T-helper 2 cell (primary cell): ENCODE measurements around the gene NYAP1.
"Not testable (repeated sequence)": the region's sequence is repeated elsewhere in the genome, so short reads cannot be mapped to it uniquely, and the experiment has no call there.

Experiments used
- DNase-seq, 5 experiments: peaks; one replicate each; pipeline versions ENCODE4 v3.0.0 to v3.0.0-alpha.2; 2012 to 2022

NYAP1 gene

DNA sequence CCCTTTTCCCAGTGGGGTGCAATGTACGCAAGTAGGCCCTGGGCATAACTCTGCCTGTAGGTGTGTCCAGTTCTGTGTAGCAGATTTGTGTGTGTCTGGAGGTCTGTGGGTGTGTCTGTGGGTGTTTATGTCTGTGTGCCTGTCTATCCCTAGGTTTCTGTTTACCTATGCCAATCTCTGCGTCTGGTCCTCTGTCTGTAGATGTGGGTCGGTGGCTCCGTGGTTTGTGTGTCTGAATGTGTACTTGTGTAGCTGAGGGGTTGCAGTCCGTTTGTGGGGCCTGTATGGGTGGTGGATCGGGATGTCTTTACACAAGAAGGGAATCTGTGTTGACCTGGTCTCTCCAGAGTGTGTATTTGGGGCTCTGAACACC lies 932 bp downstream of the NYAP1 start:
- DNase-seq = no peak

DNA sequence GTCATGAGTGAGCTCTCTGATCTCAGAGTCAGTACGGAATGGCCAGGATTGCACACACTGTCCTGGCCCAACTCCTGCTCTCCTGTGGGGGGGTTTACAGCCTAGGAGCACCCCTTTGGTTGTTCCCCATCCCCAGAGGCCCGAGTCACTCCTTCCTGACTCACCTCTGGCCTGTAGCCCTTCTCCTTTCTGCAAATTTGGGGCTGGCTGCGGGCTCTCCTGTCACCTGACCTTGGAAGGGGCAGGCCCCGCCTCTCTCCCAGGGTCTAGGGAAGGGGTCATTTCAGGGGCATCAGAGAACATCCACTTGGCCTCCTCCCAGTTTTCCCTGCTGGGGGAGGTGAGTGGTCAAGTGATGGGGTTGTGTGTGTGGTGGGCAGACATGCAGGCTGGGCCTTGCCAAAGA lies 1.7 kb downstream of the NYAP1 start:
- DNase-seq = no peak

DNA sequence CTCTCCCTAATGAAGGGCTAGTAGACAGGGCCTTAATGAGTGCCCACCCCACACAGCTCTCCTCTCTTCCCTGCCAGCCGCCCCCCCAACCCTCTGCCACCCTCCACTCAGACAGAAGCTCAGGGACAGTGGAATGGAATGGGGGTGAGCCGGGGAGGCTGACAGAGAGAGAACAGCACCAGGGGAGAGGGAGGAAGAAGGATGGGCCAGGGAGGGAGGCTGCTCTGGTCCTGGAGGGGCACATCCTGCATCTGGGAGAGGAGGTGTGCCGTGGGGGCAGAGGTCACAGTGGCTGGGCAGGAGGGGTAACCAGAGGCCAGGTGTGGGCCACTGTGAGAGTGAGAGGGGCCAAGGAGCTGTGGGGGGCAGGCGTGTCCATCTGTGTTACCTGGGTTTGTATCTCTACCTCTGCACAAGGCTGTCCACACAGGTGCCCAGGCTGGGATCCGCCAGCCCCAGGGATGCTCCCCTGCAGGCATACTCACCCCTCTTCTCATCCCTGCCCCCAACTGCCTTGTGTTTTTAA lies 2.4 kb downstream of the NYAP1 start:
- no peak for DNase-seq

DNA sequence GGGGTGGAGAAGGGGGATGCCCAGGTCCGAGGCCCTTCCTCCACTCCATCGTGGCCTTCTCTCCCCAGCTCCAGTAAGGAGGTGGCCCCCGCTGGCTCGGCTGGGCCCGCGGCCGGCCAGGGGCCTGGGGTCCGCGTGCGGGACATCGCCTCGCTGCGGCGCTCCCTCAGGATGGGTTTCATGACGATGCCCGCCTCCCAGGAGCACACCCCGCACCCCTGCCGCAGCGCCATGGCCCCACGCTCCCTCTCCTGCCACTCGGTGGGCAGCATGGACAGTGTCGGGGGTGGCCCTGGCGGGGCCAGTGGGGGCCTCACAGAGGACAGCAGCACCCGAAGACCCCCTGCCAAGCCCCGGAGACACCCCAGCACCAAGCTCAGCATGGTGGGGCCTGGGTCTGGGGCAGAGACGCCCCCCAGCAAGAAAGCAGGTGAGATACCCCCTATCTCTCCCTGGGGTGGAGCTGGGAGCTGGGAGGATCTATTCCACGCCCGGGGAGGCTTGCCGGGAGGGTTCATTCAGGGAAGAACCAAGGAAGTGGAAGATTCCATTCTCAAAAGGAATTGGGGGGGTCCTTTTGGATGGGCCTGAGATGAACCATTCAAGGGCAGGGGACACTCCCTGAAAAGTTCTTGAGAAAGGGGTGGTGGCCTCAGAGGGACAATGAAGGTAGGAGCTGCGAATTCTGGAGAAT lies 3.2 kb downstream of the NYAP1 start:
- no peak for DNase-seq

- no peak for DNase-seq
Observed at GRCh38 chr7:100488333-100489095, 4.8 kb downstream of the NYAP1 start.

DNA sequence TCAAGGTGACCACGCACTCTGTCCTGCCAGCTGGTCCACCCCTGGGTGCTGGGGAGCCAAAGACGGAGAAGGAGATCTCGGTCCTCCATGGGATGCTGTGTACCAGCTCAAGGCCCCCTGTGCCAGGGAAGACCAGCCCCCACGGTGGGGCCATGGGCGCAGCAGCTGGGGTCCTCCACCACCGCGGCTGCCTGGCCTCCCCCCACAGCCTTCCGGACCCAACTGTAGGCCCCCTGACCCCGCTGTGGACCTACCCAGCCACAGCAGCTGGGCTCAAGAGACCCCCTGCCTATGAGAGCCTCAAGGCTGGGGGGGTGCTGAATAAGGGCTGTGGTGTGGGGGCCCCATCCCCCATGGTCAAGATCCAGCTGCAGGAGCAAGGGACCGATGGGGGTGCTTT lies 5.4 kb downstream of the NYAP1 start:
- DNase-seq = no peak

DNA sequence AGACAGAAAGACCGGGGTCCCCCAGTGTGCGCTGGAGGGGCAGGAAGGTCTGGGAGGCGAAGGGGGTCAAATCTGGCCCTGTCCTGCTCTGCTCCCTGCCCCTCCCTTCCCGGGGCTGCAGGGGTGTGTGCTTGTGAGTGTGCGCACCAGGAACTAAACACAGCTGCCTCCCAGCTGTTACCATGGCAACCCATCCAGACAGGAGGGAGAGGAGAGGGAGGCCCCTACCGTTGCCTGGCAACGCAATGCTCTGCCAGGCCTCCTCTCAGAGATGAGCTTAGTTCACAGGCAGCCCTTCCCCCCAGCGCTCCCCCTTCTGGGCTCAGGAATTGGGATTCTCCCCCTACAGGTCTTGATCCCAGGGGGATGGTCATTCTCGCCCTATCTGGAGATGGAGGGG lies 6.1 kb downstream of the NYAP1 start:
- DNase-seq = peak in 2 of 5 experiments; percentile 29 to 76

- DNase-seq = no peak
Observed at GRCh38 chr7:100490483-100491191, 6.9 kb downstream of the NYAP1 start.

GRCh38 chr7:100491192-100491578 lies 7.5 kb downstream of the NYAP1 start:
- no peak for DNase-seq

DNA sequence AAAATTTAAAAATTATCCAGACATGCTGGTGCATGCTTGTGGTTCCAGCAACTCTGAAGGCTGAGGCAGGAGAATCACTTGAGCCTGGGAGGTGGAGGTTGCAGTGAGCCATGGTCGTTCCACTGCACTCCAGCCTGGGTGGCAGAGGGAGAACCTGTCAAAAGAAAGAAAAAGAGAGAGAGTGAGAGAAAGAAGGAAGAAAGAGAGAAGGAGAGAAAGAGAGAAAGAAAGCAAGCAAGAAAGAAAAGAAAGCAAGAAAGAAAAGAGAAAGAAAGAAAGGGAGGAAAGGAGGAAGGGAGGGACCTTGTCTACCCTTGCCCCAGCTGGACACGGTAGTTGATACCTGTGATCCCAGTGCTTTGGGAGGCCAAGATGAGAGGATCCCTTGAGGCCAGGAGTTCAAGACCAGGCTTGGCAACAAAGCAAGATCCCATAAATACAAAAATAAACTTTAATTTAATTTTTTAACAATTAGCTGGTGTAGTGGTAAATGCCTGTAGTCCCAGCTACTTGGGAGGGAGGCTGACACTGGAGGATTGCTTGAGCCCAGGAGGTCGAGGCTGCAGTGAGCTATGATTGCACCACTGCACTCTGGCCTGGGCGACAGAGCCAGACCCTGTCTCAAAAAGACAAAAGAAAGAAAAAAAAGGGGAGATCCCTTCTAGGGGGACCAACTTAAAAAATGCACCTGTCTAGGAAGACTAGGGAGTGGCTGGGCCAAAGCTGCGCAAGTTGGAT lies 9.2 kb downstream of the NYAP1 start:
- no peak for DNase-seq

DNA sequence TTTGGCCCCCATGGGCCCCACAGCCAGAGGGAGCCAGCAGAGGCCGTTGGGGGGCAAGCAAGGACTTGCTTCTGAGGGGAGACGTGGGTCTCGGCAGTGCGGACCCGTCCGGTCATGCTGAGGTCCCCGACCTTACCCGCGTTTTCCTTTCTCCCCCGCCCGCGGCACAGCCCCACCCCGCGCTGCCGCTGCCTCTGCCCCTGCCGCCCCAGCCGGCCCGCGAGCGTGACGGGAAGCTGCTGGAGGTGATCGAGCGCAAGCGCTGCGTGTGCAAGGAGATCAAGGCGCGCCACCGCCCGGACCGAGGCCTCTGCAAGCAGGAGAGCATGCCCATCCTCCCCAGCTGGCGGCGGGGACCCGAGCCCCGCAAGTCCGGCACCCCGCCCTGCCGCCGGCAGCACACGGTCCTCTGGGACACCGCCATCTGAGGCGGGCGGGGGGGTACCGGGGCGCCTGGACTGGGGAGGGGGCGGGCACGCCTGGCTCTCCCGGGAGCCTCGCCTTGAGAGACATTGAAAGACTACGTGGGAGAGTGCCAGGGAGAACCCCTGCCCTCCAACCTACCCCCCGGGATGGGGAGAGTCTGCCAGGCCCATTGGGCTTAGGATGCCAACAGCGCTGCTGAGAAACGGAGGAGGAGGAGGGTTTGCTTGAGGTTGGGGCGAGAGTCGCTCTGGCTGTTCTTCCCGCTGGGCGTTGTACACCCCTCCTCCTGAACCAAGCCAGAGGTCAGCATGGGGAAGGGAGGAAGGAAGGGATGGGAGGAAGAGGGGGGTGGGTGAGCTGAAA lies 9.9 kb downstream of the NYAP1 start:
- DNase-seq = peak in 3 of 5 experiments; percentile 36 to 74 (median 41)

GRCh38 chr7:100496509-100496908 lies 12.8 kb downstream of the NYAP1 start:
- DNase-seq = no peak

DNA sequence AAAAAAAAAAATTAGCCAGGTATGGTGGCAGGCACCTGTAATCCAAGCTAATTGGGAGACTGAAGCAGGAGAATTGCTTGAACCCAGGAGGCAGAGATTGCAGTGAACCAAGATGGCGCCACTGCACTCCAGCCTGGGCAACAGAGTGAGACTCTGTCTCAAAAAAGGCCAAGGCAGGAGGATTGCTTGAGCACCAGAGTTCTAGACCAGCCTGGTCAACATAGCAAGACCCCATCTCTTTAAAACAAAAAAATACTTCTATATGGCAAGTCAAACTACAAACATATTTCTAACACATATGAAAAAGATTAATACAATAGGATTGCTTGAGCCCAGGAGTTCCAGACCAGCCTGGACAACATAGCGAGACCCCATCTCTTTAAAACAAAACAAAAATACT lies 17.0 kb downstream of the NYAP1 start:
- not testable (repeated sequence) for DNase-seq

- not testable (repeated sequence) for DNase-seq
Observed at GRCh38 chr7:100504031-100504430, 20.3 kb downstream of the NYAP1 start.

GRCh38 chr7:100504887-100505611 lies 21.3 kb downstream of the NYAP1 start:
- no peak for DNase-seq

- no peak for DNase-seq
Observed at GRCh38 chr7:100506356-100506923, 22.7 kb downstream of the NYAP1 start.

DNA sequence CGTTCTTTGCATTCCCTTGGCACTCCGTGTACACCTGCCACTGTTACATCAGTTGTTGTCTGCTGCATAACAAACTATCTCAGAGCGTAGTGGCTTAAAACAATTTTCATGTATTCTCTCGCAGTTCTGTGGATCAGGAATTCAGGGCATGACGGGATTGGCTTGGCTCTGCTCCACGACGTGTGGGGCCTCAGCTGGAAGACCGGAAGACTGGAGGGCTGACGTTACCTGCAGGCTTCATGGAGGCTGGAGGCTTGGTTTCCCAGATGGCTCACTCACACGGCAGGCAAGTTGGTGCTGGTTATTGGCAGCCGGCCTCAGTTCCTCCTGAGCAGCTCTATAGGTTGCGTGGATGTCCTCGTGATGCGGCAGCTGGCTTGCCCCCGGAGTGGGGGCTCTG lies 25.5 kb downstream of the NYAP1 start:
- no peak for DNase-seq

- DNase-seq = no peak
Observed at GRCh38 chr7:100510437-100511239, 26.9 kb downstream of the NYAP1 start.

DNA sequence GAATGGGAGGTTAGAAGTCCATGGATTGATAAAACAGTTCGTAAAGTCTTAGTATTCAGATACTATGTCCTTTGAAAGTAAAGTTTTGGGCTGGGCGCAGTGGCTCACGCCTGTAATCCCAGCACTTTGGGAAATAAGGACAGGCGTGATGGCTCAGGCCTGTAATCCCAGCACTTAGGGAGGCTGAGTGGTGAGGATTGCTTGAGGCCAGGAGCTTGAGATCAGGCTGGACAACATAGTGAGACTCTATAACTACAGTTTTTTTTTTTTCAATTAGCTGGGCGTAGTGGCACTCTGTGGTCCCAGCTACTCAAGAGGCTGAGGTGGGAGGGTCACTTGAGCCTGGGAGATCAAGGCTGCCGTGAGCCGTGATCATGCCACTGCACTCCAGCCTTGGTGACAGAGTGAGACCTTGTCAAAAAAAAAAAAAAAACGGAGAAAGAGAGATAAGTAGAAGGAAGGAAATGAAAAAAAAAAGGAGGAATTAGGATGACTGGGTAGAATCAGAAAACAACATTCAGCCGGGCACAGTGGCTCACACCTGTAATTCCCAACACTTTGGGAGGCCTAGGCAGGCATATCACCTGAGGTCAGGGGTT lies 29.6 kb downstream of the NYAP1 start:
- no peak for DNase-seq
